HUDEP-2 (cell line): ENCODE measurements around the gene CDH13.

Experiments used
- DNase-seq, 76 experiments: peaks; one replicate each; lab custom pipeline; 2025; ENCODE audit not compliant: unreplicated experiment in 76 of 76; lab: John Stamatoyannopoulos, UW

The CDH13 gene

GRCh38 chr16:82980810-82981209, 354.0 kb downstream of the CDH13 start:
- no peak for DNase-seq

GRCh38 chr16:82987767-82988166, 361.0 kb downstream of the CDH13 start:
- DNase-seq = no peak

- no peak for DNase-seq
Observed at GRCh38 chr16:82990155-82990554, 363.4 kb downstream of the CDH13 start.

GRCh38 chr16:82991410-82991809, 364.6 kb downstream of the CDH13 start:
- DNase-seq = no peak

GRCh38 chr16:82991966-82992675, 365.4 kb downstream of the CDH13 start:
- DNase-seq = no peak

GRCh38 chr16:82992786-82993185, 366.0 kb downstream of the CDH13 start:
- no peak for DNase-seq

- DNase-seq = no peak
Observed at GRCh38 chr16:82993415-82993814, 366.6 kb downstream of the CDH13 start.

GRCh38 chr16:82993926-82994325, 367.2 kb downstream of the CDH13 start:
- DNase-seq = no peak

GRCh38 chr16:82995286-82995923, 368.6 kb downstream of the CDH13 start:
- DNase-seq = no peak

GRCh38 chr16:82995924-82996441, 369.2 kb downstream of the CDH13 start:
- DNase-seq = no peak

GRCh38 chr16:82996814-82997213, 370.0 kb downstream of the CDH13 start:
- no peak for DNase-seq

- DNase-seq = no peak
Observed at GRCh38 chr16:82999711-83000110, 372.9 kb downstream of the CDH13 start.

- DNase-seq = no peak
Observed at GRCh38 chr16:83002351-83003334, 375.9 kb downstream of the CDH13 start.

GRCh38 chr16:83004868-83005652, 378.3 kb downstream of the CDH13 start:
- DNase-seq = no peak

GRCh38 chr16:83005653-83006160, 378.9 kb downstream of the CDH13 start:
- no peak for DNase-seq

- no peak for DNase-seq
Observed at GRCh38 chr16:83010776-83011720, 384.3 kb downstream of the CDH13 start.

GRCh38 chr16:83011939-83012338, 385.2 kb downstream of the CDH13 start:
- DNase-seq = no peak

GRCh38 chr16:83013071-83013470, 386.3 kb downstream of the CDH13 start:
- DNase-seq = no peak

GRCh38 chr16:83019963-83020362, 393.2 kb downstream of the CDH13 start:
- no peak for DNase-seq
